Stimulated activated CD4-positive, alpha-beta T cell treated with anti-CD3 and anti-CD28 coated beads, Interleukin-12 subunit alpha, Interleukin-12 subunit beta, amount 100 ng/mL, for 4 hours (primary cell): ENCODE results near the gene DNAAF8.
A peak's percentile ranks its signal among the peaks of the same experiment; 100 is the strongest.

Experiments
- DNase-seq: peaks from one replicate; pipeline ENCODE4 v3.0.0-alpha.2; 2020

DNAAF8 gene

GRCh38 chr16:4734063-4734729 is at the start of gene DNAAF8, which contains the start of gene ANKS3:
Gene DNAAF8, plus strand, starts transcription at chr16:4734537. Its CDS starts 1,978 bp downstream, at chr16:4736515.
Gene ANKS3, minus strand, starts transcription at chr16:4734271. Its CDS starts 4,122 bp downstream, at chr16:4730149.
- DNase-seq, result peak; percentile 74

GRCh38 chr16:4684763-4685162 is 49.6 kb upstream of the DNAAF8 start:
- no peak for DNase-seq

- DNase-seq, result no peak
Observed at GRCh38 chr16:4685292-4685691, 49.0 kb upstream of the DNAAF8 start.

GRCh38 chr16:4685776-4686496 is 48.4 kb upstream of the DNAAF8 start:
- no peak for DNase-seq

- no peak for DNase-seq
Observed at GRCh38 chr16:4686497-4687210, 47.7 kb upstream of the DNAAF8 start.

GRCh38 chr16:4687416-4687815 is 46.9 kb upstream of the DNAAF8 start:
- DNase-seq, result no peak

- DNase-seq, result no peak
Observed at GRCh38 chr16:4687946-4688673, 46.2 kb upstream of the DNAAF8 start.

- DNase-seq, result no peak
Observed at GRCh38 chr16:4688674-4689045, 45.7 kb upstream of the DNAAF8 start.

GRCh38 chr16:4689091-4689671 is 45.2 kb upstream of the DNAAF8 start:
- no peak for DNase-seq

GRCh38 chr16:4689864-4690704 is 44.3 kb upstream of the DNAAF8 start:
- no peak for DNase-seq

GRCh38 chr16:4690946-4691665 is 43.2 kb upstream of the DNAAF8 start:
- no peak for DNase-seq

GRCh38 chr16:4691666-4692412 is 42.5 kb upstream of the DNAAF8 start:
- no peak for DNase-seq

GRCh38 chr16:4692460-4693295 is 41.7 kb upstream of the DNAAF8 start:
- no peak for DNase-seq

GRCh38 chr16:4693296-4693955 is 40.9 kb upstream of the DNAAF8 start, which contains the start of gene NUDT16L1:
Gene NUDT16L1, plus strand, starts transcription at chr16:4693562. Its CDS starts 165 bp downstream, at chr16:4693727.
- DNase-seq, result peak; percentile 96

GRCh38 chr16:4693956-4694641 is 40.2 kb upstream of the DNAAF8 start:
- peak; percentile 45 for DNase-seq

GRCh38 chr16:4694642-4695451 is 39.5 kb upstream of the DNAAF8 start:
- DNase-seq, result no peak
